ENCODE data around the gene ATP5MC2. TPM values are rescaled to one million over a fixed set of nuclear protein-coding genes. Genes with fewer than 3 reads are reported as not detected.

Gene ATP5MC2
- total and polyA plus RNA-seq, 9 of the 15 experiments (the other 6 are each of a cell fraction or from before 2014, with no cell fraction given), result 314 to 1,208 (median 468) TPM

GRCh38 chr12:53683983-53684382 lies 8.1 kb upstream of the ATP5MC2 start:
- ATAC-seq, result no peak
- FAIRE-seq, result no peak
- no peaks in the 10 kb centered on the region for H3K79me2 ChIP-seq (ENCODE audit: control insufficient read depth, insufficient read depth, low read length)
- H3K4me2 ChIP-seq (ENCODE audit: insufficient read depth, low read length), result no peak overlapping the region
- H3K9ac ChIP-seq (ENCODE audit: insufficient read depth in 1 of 2, low read depth in 2 of 2, low read length in 2 of 2), result no peak overlapping the region
- CTCF ChIA-PET (ENCODE audit: low intra/inter-chr PET ratio), result interaction anchor here (0.6 kb wide), 1 partner anchor 933 kb away, joined by 3 read pairs; no protein-coding TSS in a partner anchor
- BruUV-seq (replicated peaks), result no TSS peak
- no peak overlapping the region for H3K27ac ChIP-seq (ENCODE audit: extremely low read depth, low read depth, low read length)
- POLR2A ChIA-PET, result no interaction called here
- intact Hi-C loops (cut with micrococcal nuclease), result no loop called here
- in situ Hi-C loops (cut with MboI), result no loop called here
- peaks cover 4 to 6% of the 10 kb centered on the region in 2 experiments; a peak in 3 of 5 replicates for H3K27me3 ChIP-seq (ENCODE audit: control insufficient read depth in 2 of 2, insufficient read depth in 2 of 2, low read length in 2 of 2)
- H3K9me1 ChIP-seq (ENCODE audit: control insufficient read depth, insufficient read depth, low read length), result no peaks in the 10 kb centered on the region
- TF ChIP-seq CGGBP1 (CRISPR knock-in tag; IDR thresholded peaks at IDR 0.05) (no peak), ZNF589 (CRISPR knock-in tag; IDR thresholded peaks at IDR 0.05; ENCODE audit: low read depth) (no peak), FOXJ2 (tag; IDR thresholded peaks at IDR 0.05) (no peak), HNRNPLL (IDR thresholded peaks at IDR 0.05; ENCODE audit: low read depth, low read length, poor library complexity, severe bottlenecking) (no peak), ZNF217 (CRISPR knock-in tag; IDR thresholded peaks at IDR 0.05) (no peak), POLR2A (conservative IDR thresholded peaks at IDR 0.05) (no peak), ESRRA (IDR thresholded peaks at IDR 0.05; ENCODE audit: borderline replicate concordance, low read depth) (no peak), JUN (IDR thresholded peaks at IDR 0.05; ENCODE audit: borderline replicate concordance, low read depth, low read length) (no peak), JUN (CRISPR knock-in tag; IDR thresholded peaks at IDR 0.05; ENCODE audit: borderline replicate concordance) (no peak), MEF2D (tag; conservative IDR thresholded peaks at IDR 0.05; ENCODE audit: low read depth) (no peak)
- DNase-seq (ENCODE audit: extremely low read depth in 1 of 4, low spot score in 3 of 4), result no peak
- no peak overlapping the region for H3K4me3 ChIP-seq
- no peaks in the 10 kb centered on the region; a peak in 1 of 5 replicates for H3K4me1 ChIP-seq (replicated peaks in 1 of 2; ENCODE audit: control insufficient read depth in 2 of 2, insufficient read depth in 2 of 2, low read length in 2 of 2)
- WGBS (ENCODE audit: insufficient coverage, low coverage, missing lambda C conversion rate), result 53% methylated on average over 9 of the region's 9 CpGs
- no peaks in the 10 kb centered on the region for H3K9me3 ChIP-seq (replicated peaks; ENCODE audit: control insufficient read depth, insufficient read depth, low read depth, low read length)
- H4K20me1 ChIP-seq (replicated peaks; ENCODE audit: control insufficient read depth, insufficient read depth, low read length), result no peaks in the 10 kb centered on the region
- H3K36me3 ChIP-seq (ENCODE audit: control insufficient read depth, insufficient read depth, low read length), result no peaks in the 10 kb centered on the region
- no peak overlapping the region for H2AFZ ChIP-seq (ENCODE audit: low read depth, low read length)

Data from K562 (cell line).